Heart left ventricle (tissue), 13 donors: ENCODE measurements around the gene CCDC197.

Experiments
- POLR2A ChIP-seq, 2 donors: fragments of 450-650 bp; IDR thresholded peaks; one replicate each; pipeline ENCODE4 v1.6.1; 2017; ENCODE audit warnings: antibody characterized with exemption in 2 of 2, mild to moderate bottlenecking in 2 of 2, moderate library complexity in 2 of 2
- TF ChIP-seq, protein P1 (sequence below), 12 donors: fragments of 200-600 bp; sonication (generic) in 4 of 12; IDR thresholded peaks; one replicate each; pipeline versions ENCODE4 v1.5.0 to v1.8.0; 2018 to 2022; ENCODE audit warnings: antibody characterized with exemption in 12 of 12, mild to moderate bottlenecking in 5 of 12
- donor health status: ischemic (EF 13 %, LVEDD 7.1; RV severe dilation, severe dysfunction).
- donor health status: DM: no; HTN: yes; CAD: no.
- donor health status: DM: no; HTN: no; CAD: no.
- donor health status: ischemic (EF 25% LVEDD 6.9; RV normal size, moderate dysfunction).
- donor health status: ischemic (EF 25% LVEDD 5.7; RV mildly dilated, moderate dysfunction).
- donor health status: ischemic (EF 35%, LVEDD 5.7; RV mildly dilated, moderate dysfunction).
- donor health status: nonischemic (EF 11% LVEDD 7.7; RV severe dilation, severe dysfunction).
- donor health status: DM: yes; HTN: yes; CAD: no.
- donor health status: PGD.
- donor health status: ischemic (EF 29% LVEDD 5.4; RV normal size, mild dysfunction).
- donor health status: nonischemic (EF 23%, LVEDD 6.1; RV moderate dilation, normal function).

DNA sequence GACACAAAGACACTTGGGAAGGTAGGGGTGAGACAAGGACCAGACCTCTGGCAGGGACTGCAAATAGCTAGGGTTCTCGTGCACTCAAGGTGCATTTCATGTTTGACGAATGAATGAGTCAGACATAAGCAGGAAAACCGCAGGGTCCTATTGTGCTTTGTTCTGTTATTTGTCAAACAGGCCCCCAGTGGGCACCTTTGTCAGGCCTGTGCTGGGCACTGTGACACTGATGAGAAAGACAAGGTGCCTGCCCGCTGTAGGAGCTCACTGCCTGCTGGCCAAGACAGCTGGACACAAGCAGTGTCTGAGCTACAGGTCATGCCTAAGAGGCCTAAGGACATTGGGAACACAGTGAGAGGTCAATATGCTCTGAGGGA is 31.3 kb downstream of the CCDC197 start:
- TF ChIP-seq, protein P1, sequence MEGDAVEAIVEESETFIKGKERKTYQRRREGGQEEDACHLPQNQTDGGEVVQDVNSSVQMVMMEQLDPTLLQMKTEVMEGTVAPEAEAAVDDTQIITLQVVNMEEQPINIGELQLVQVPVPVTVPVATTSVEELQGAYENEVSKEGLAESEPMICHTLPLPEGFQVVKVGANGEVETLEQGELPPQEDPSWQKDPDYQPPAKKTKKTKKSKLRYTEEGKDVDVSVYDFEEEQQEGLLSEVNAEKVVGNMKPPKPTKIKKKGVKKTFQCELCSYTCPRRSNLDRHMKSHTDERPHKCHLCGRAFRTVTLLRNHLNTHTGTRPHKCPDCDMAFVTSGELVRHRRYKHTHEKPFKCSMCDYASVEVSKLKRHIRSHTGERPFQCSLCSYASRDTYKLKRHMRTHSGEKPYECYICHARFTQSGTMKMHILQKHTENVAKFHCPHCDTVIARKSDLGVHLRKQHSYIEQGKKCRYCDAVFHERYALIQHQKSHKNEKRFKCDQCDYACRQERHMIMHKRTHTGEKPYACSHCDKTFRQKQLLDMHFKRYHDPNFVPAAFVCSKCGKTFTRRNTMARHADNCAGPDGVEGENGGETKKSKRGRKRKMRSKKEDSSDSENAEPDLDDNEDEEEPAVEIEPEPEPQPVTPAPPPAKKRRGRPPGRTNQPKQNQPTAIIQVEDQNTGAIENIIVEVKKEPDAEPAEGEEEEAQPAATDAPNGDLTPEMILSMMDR (IDR thresholded peaks at IDR 0.05), result no peak
- TF ChIP-seq POLR2A (IDR thresholded peaks at IDR 0.05), result no peak
